K562 (cell line): ENCODE results near the gene CPNE6. TPM values are rescaled to one million over a fixed set of nuclear protein-coding genes. Genes with fewer than 3 reads are reported as not detected.
A peak's percentile ranks its signal among the peaks of the same experiment; 100 is the strongest.

Experiments
- CXXC5 ChIP-seq: fragments of 250-450 bp; sonication (Bioruptor Pico); IDR thresholded peaks from 2 replicates; pipeline ENCODE4 v1.8.0; 2022; ENCODE audit warnings: inconsistent platforms, mild to moderate bottlenecking, moderate library complexity
- HDGF ChIP-seq: fragments of 450-650 bp; IDR thresholded peaks from 2 replicates; pipeline ENCODE4 v1.6.1; 2016
- HOMEZ ChIP-seq: fragments of 250-450 bp; sonication (Bioruptor Pico); IDR thresholded peaks from 2 replicates; pipeline ENCODE4 v1.4.0; 2020; ENCODE audit warnings: mild to moderate bottlenecking, moderate library complexity
- NKRF ChIP-seq: fragments of 450-650 bp; IDR thresholded peaks from 2 replicates; pipeline ENCODE4 v1.6.1; 2016; ENCODE audit warnings: borderline replicate concordance
- OTX1 ChIP-seq: fragments of 450-650 bp; formaldehyde crosslinking; IDR thresholded peaks from 2 replicates; pipeline ENCODE4 v1.4.0; 2022; ENCODE audit warnings: mild to moderate bottlenecking
- RBBP5 ChIP-seq: fragments of 200-600 bp; sonication (generic); IDR thresholded peaks from 2 replicates; pipeline ENCODE4 v1.6.1; 2012; ENCODE audit warnings: borderline replicate concordance, mild to moderate bottlenecking, low read length, control low read depth, inconsistent platforms; ENCODE audit not compliant: insufficient read depth, poor library complexity, severe bottlenecking
- SLC30A9 ChIP-seq: fragments of 250-450 bp; sonication (Bioruptor Pico); IDR thresholded peaks from 2 replicates; pipeline ENCODE4 v1.8.0; 2022; ENCODE audit warnings: mild to moderate bottlenecking, moderate library complexity
- TBP ChIP-seq: optimal IDR thresholded peaks from 2 replicates; pipeline ENCODE3; 2011; ENCODE audit warnings: low read depth, low read length, improper control_type of control experiment
- TSC22D4 ChIP-seq: fragments of 450-650 bp; IDR thresholded peaks from 2 replicates; pipeline ENCODE4 v1.6.1; 2016; ENCODE audit warnings: missing genetic modification characterization, missing biosample characterization, control low read depth
- U2AF1 ChIP-seq: fragments of 200-400 bp; formaldehyde crosslinking; optimal IDR thresholded peaks from 2 replicates; pipeline ENCODE3; 2017; ENCODE audit warnings: mild to moderate bottlenecking, low read depth, low read length, moderate library complexity
- ZNF316 ChIP-seq: fragments of 450-650 bp; IDR thresholded peaks from 2 replicates; pipeline ENCODE4 v1.6.1; 2016
- ZNF395 ChIP-seq: fragments of 200-800 bp; sonication (Bioruptor generic); IDR thresholded peaks from 2 replicates; pipeline ENCODE4 v1.6.1; 2017; ENCODE audit warnings: missing genetic modification characterization, missing compliant biosample characterization
- ZNF592 ChIP-seq: fragments of 450-650 bp; IDR thresholded peaks from 2 replicates; pipeline ENCODE4 v1.6.1; 2017; ENCODE audit warnings: antibody characterized with exemption, mild to moderate bottlenecking
- ZNF75A ChIP-seq: fragments of 450-650 bp; formaldehyde crosslinking; IDR thresholded peaks from 2 replicates; pipeline ENCODE4 v1.4.0; 2020; ENCODE audit warnings: mild to moderate bottlenecking
- polyA plus RNA-seq, 8 experiments: library from polyadenylated mRNA; depleted of rRNA in 4 of 8; stranded (reverse) in 5 of 8; unstranded in 3 of 8; fragments of >200 nt; fragmentation: Nextera tagmentation in 2 of 8; fragmentation: Illumina TruSeq in 1 of 8; extraction: Ambion mirVana in 2 of 8; extraction: Trizol in 1 of 8; gene quantifications; 2 replicates each; pipeline versions ENCODE4 v1.2.1 to v1.2.3, GENCODE V29; 2011 to 2014; ENCODE audit warnings: inconsistent platforms in 1 of 8, missing spikeins in 1 of 8
- total RNA-seq, 7 experiments: library from RNA; depleted of rRNA in 6 of 7; stranded (reverse); fragments of >200 nt in 6 of 7; fragmentation: Illumina TruSeq in 2 of 7; extraction: Trizol in 2 of 7; gene quantifications; 2 replicates each; pipeline versions ENCODE4 v1.2.1 to v1.2.3, GENCODE V29; 2011 to 2021; ENCODE audit warnings: low replicate concordance in 1 of 7

Gene CPNE6
- total and polyA plus RNA-seq, 9 of the 15 experiments (the other 6 are each of a cell fraction or from before 2014, with no cell fraction given) = not detected

- TF ChIP-seq ZNF592 (peak; percentile 15; the same call in 1 of the 2 replicates), ZNF395 (CRISPR knock-in tag) (no peak), RBBP5 (no peak), U2AF1 (peak; percentile 90), HOMEZ (CRISPR knock-in tag) (no peak), ZNF75A (no peak), CXXC5 (CRISPR knock-in tag) (peak; percentile 50), SLC30A9 (CRISPR knock-in tag) (no peak), TSC22D4 (no peak), OTX1 (CRISPR knock-in tag) (no peak), NKRF (0 out of 2 replicates have a peak, but pooled peaks have one; percentile 39), HDGF (no peak), ZNF316 (no peak), TBP (peak; percentile 64)
Measured at GRCh38 chr14:24093901-24094840, 22.8 kb downstream of the CPNE6 start, which contains the start of gene PCK2 (continued).
